NCI-H2107 (cell line): ENCODE data around the gene ATP5PD.
"Not testable (repeated sequence)": the region's sequence is repeated elsewhere in the genome, so short reads cannot be mapped to it uniquely, and the experiment has no call there.

Source experiments
- DNase-seq: peaks from one replicate; lab custom pipeline; 2025; lab: John Stamatoyannopoulos, UW

Gene ATP5PD

GRCh38 chr17:75051941-75052340 lies 5.2 kb upstream of the ATP5PD start:
- DNase-seq = no peak

GRCh38 chr17:75049706-75050105 lies 2.9 kb upstream of the ATP5PD start:
- DNase-seq = no peak

- no peak for DNase-seq
Observed at GRCh38 chr17:75049057-75049456, 2.3 kb upstream of the ATP5PD start.

- no peak for DNase-seq
Observed at GRCh38 chr17:75048249-75048878, 1.6 kb upstream of the ATP5PD start.

GRCh38 chr17:75047398-75048098 lies 779 bp upstream of the ATP5PD start:
- no peak for DNase-seq

- DNase-seq = not testable (repeated sequence)
Observed at GRCh38 chr17:75045946-75046406, 793 bp downstream of the ATP5PD start.

- no peak for DNase-seq
Observed at GRCh38 chr17:75044716-75045115, 2.1 kb downstream of the ATP5PD start.

GRCh38 chr17:75043789-75044188 lies 3.0 kb downstream of the ATP5PD start:
- not testable (repeated sequence) for DNase-seq

- DNase-seq = no peak
Observed at GRCh38 chr17:75041656-75042280, 5.0 kb downstream of the ATP5PD start.

GRCh38 chr17:75039238-75039637 lies 7.5 kb downstream of the ATP5PD start:
- no peak for DNase-seq

GRCh38 chr17:75036643-75037268 lies 10.0 kb downstream of the ATP5PD start:
- DNase-seq = no peak

GRCh38 chr17:75034236-75034908 lies 12.4 kb downstream of the ATP5PD start:
- peak; percentile 74 for DNase-seq

- DNase-seq = peak; percentile 88
Observed at GRCh38 chr17:75033346-75034235, 13.2 kb downstream of the ATP5PD start.

GRCh38 chr17:75032720-75033280 lies 14.0 kb downstream of the ATP5PD start:
- no peak for DNase-seq

GRCh38 chr17:75031972-75032719 lies 14.6 kb downstream of the ATP5PD start:
- DNase-seq = peak; percentile 22

- no peak for DNase-seq
Observed at GRCh38 chr17:75030161-75030560, 16.6 kb downstream of the ATP5PD start.

GRCh38 chr17:75026650-75027049 lies 20.1 kb downstream of the ATP5PD start:
- not testable (repeated sequence) for DNase-seq

- DNase-seq = not testable (repeated sequence)
Observed at GRCh38 chr17:75025398-75025734, 21.4 kb downstream of the ATP5PD start.

GRCh38 chr17:75024686-75025397 lies 21.9 kb downstream of the ATP5PD start:
- DNase-seq = no peak
